GM18951 (cell line): ENCODE results near the gene VEZT.

ENCODE experiments used
- POLR2A ChIP-seq: IDR thresholded peaks from 4 replicates; pipeline ENCODE4 v1.6.1; 2011; ENCODE audit warnings: mild to moderate bottlenecking; ENCODE audit not compliant: insufficient read length, insufficient read depth; ENCODE audit errors: extremely low read depth
- in situ Hi-C: fragments of 300-500 bp; cut with MboI; formaldehyde crosslinking; loops from one replicate; pipeline ENCODE4 v1.12.0; 2022; ENCODE audit warnings: low sequenced_read_pairs, mixed read lengths, inconsistent platforms; ENCODE audit not compliant: unreplicated experiment

The VEZT gene

DNA sequence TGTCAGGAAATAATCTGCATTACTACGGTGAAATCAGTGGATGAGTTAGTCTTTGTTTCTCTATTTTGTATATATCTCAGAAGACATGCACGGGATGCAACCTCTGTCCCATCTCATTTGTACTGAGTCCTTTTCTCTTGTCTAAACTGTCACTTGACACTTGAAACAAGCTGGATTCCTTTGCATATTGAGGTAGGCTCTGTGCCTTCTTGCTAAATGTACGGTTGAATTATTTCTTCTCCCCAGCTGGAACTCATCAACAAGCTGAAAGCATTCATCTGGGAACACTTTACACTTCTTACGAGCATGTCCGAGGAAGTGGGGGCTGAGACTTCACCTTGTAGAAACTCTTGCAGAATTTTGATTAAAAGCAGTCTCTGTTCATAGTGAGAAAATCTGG, 119.5 kb downstream of the VEZT start:
- in situ Hi-C loops: no loop called here
- TF ChIP-seq POLR2A: no peak

DNA sequence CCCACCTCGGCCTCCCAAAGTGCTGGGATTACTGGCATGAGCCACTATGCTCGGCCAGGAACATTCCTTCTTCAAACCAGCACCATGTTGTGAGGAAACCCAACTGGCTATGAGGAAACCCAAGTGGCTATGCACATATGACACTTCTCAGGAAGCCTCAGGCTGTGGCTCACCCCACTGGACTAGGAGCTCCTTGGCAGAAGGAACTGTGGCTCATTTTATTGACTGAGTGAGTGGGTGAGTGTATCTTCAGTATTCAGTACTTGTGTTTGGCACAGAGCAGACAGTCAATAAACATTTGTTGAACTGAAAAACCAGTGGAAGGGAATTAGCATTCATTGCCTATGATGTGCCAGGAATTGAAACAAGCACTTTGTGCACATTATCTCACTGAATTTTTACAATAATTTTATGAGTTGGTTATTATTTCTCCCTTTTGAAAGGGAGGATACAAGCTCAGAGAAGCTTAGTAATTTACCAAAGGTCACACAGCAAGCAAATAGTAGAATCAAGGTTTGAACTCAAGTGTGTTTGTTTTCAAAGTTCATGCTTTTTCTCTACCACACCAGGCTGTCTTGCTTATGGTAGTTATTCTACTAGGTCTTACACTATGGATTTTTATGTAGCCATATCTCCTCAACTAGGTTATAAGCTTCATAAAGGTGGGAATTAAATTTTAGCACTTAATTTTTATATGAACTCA, 121.6 kb downstream of the VEZT start:
- TF ChIP-seq POLR2A: no peak
- in situ Hi-C loops: no loop called here

DNA sequence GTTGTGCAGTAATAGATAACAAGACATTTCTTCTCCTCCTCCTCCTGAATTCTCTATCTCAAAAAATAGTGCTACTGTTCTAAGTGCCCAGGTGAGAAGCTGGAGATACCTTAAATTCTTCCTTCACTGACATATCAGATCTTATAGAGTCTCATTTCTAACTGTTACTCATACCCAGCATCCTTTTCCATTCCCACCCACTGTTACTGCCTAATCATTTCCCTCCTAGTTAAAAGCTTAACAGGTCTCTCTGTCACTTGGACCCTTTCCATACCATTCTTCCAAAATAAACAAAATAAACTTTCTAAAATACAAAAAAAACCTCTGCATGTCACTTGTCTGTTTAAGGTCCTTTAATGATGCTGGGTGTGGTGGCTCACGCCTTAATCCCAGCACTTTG, 124.4 kb downstream of the VEZT start:
- in situ Hi-C loops: no loop called here
- TF ChIP-seq POLR2A: no peak

GRCh38 chr12:95343461-95344230, 126.0 kb downstream of the VEZT start:
- no peak for TF ChIP-seq POLR2A
- in situ Hi-C loops: no loop called here

DNA sequence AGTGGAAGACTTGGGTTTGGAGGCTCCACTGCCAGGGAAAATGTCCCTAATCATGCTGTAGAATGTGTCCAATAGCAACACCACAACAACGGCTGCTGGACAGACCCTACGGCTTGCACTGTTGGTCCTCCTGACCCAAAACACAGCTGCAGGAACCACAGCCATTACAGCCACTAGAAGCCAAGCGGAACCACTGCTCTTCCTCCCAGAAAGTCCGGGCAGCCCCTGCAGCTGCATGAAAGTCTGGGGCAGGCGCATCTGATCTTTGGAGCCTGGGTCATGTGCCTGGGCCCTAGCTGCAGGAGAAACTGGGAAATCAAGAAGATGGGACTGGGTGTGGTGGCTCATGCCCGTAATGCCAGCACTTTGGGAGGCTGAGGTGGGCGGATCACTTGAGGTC, 131.7 kb downstream of the VEZT start:
- in situ Hi-C loops: no loop called here
- TF ChIP-seq POLR2A: no peak

GRCh38 chr12:95351748-95352147, 134.1 kb downstream of the VEZT start:
- TF ChIP-seq POLR2A: no peak
- in situ Hi-C loops: no loop called here
